GM12878 (cell line): ENCODE measurements around the gene SLC5A10. TPM values are rescaled to one million over a fixed set of nuclear protein-coding genes. Genes with fewer than 3 reads are reported as not detected.

Experiments
- CREM ChIP-seq: IDR thresholded peaks from 2 replicates; pipeline ENCODE4 v1.6.1; 2014; ENCODE audit warnings: antibody characterized with exemption, low read depth
- CTCF ChIP-seq, 3 experiments: IDR thresholded peaks in 2 of 3; conservative IDR thresholded peaks in 1 of 3; 2 replicates each; pipeline ENCODE4 v1.5.1; 2011; ENCODE audit warnings: low read depth in 3 of 3, low read length in 3 of 3, mild to moderate bottlenecking in 3 of 3, control low read depth in 2 of 3, moderate library complexity in 2 of 3, inconsistent platforms in 1 of 3, mixed read lengths in 1 of 3; ENCODE audit not compliant: control insufficient read depth in 2 of 3, insufficient read depth in 1 of 3; ENCODE audit errors: extremely low read depth in 1 of 3
- IRF3 ChIP-seq: fragments of 450-650 bp; IDR thresholded peaks from 2 replicates; pipeline ENCODE4 v1.6.1; 2014; ENCODE audit warnings: mild to moderate bottlenecking
- NFYB ChIP-seq: IDR thresholded peaks from 2 replicates; pipeline ENCODE4 v1.6.1; 2011; ENCODE audit warnings: low read depth, mild to moderate bottlenecking, low read length, improper control_type of control experiment, moderate library complexity; ENCODE audit not compliant: insufficient read depth
- NKRF ChIP-seq: fragments of 450-650 bp; conservative IDR thresholded peaks from 2 replicates; pipeline ENCODE4 v1.6.1; 2017; ENCODE audit warnings: mild to moderate bottlenecking, moderate library complexity
- PAX8 ChIP-seq: fragments of 450-650 bp; IDR thresholded peaks from 2 replicates; pipeline ENCODE4 v1.6.1; 2017; ENCODE audit warnings: mild to moderate bottlenecking, moderate library complexity
- RELB ChIP-seq: fragments of 450-650 bp; IDR thresholded peaks from 2 replicates; pipeline ENCODE4 v1.6.1; 2017; ENCODE audit warnings: low read depth, mild to moderate bottlenecking, moderate library complexity
- USF1 ChIP-seq: IDR thresholded peaks from 2 replicates; pipeline ENCODE4 v1.6.1; 2011; ENCODE audit warnings: borderline replicate concordance, low read depth, mild to moderate bottlenecking, moderate library complexity, mixed read lengths, low read length; ENCODE audit not compliant: insufficient read depth; ENCODE audit errors: extremely low read length
- polyA plus RNA-seq, 11 experiments: library from polyadenylated mRNA; depleted of rRNA in 4 of 11; unstranded in 6 of 11; stranded (reverse) in 5 of 11; fragments of >200 nt; fragmentation: Nextera tagmentation in 4 of 11; fragmentation: Illumina TruSeq in 1 of 11; extraction: Ambion mirVana in 4 of 11; extraction: Trizol in 1 of 11; gene quantifications; 1 replicate in 1 of 11; 2 replicates in 10 of 11; pipeline versions ENCODE4 v1.2.1 to v1.2.3, GENCODE V29; 2011 to 2016; ENCODE audit warnings: inconsistent platforms in 2 of 11, missing spikeins in 2 of 11, low read depth in 1 of 11
- total RNA-seq, 4 experiments: library from RNA; depleted of rRNA in 3 of 4; stranded (reverse); fragments of >200 nt in 3 of 4; fragmentation: Illumina TruSeq in 1 of 4; extraction: Trizol in 1 of 4; gene quantifications; 2 replicates each; pipeline versions ENCODE4 v1.2.1 to v1.2.3, GENCODE V29; 2013 to 2021

The SLC5A10 gene
- total and polyA plus RNA-seq, 10 of the 15 experiments (the other 5 are each of a cell fraction or from before 2014, with no cell fraction given) = under 0.01 to 0.18 (median 0.07) TPM; not detected in 4

- TF ChIP-seq RELB (no peak), CREM (no peak), NFYB (no peak), NKRF (no peak), USF1 (no peak), PAX8 (no peak), IRF3 (no peak), CTCF (IDR thresholded peaks at IDR 0.05 in 2 of 3, conservative IDR thresholded peaks at IDR 0.05 in 1 of 3; ENCODE audit: control insufficient read depth in 2 of 3, extremely low read depth in 1 of 3, insufficient read depth in 1 of 3, low read depth in 3 of 3, low read length in 3 of 3) (no peak)
- TF ChIP-seq, all 136 proteins: peak for 8
Observed at GRCh38 chr17:19019041-19019941, 67.3 kb downstream of the SLC5A10 start (continued).
